ENCODE data around the gene SRSF3. TPM values are rescaled to one million over a fixed set of nuclear protein-coding genes. Genes with fewer than 3 reads are reported as not detected.

Gene SRSF3
- total RNA-seq, 1 donor from 2014 or later = 297 TPM

DNA sequence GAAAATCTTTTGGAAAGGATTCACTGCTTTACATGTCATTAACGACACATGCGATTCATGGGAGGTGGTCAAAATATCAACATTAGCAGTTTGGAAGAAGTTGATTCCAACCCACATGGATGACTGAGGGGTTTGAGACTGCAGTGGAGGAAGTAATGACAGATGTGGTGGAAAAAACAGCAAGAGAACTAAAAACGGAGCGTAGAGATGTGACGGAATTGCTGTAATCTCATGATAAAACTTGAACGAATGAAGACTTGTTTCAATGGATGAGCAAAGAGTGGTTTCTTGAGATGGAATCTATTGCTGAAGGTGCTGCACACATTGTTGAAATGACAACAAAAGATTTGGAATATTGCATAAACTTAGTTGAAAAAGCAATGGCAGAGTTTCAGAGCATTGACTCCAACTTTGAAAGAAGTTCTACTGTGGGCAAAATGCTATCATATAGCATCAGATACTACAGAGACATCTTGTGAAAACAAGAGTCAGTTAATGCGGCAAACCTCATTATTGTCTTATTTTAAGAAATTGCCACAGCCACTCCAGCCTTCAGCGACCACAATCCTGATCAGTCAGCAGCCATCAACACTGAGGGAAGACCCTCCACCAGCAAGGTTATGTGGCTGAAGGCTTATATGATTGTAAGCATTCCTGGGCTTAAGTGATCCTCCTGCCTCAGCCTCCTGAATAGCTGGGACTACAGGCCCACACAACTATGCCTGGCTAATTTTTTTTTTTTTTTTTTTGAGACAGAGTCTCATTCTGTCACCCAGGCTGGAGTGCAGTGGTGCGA, 19.2 kb downstream of the SRSF3 start:
- no peaks in the 10 kb centered on the region for H3K4me1 ChIP-seq
- H3K27ac ChIP-seq = no peak overlapping the region
- Mint-ChIP-seq H3K27me3 (ENCODE audit: insufficient read depth, low read depth) (peaks cover 6% of the 10 kb centered on the region), H3K36me3 (peaks cover 43% of the 10 kb centered on the region), H3K4me1 (no peaks in the 10 kb centered on the region), H3K4me3 (no peak overlapping the region), H3K27ac (no peak overlapping the region), H3K9me3 (no peaks in the 10 kb centered on the region)
- no peak overlapping the region for H2AFZ ChIP-seq (replicated peaks)
- H3K4me2 ChIP-seq = no peak overlapping the region
- no peak overlapping the region for H3K9ac ChIP-seq
- DNase-seq (ENCODE audit: low spot score) = no peak
- peaks cover 14% of the 10 kb centered on the region for H3K79me2 ChIP-seq (ENCODE audit: low read depth)
- H3K27me3 ChIP-seq = no peaks in the 10 kb centered on the region
- no peaks in the 10 kb centered on the region for H3K9me3 ChIP-seq (ENCODE audit: low read depth)
- TF ChIP-seq, protein P1, sequence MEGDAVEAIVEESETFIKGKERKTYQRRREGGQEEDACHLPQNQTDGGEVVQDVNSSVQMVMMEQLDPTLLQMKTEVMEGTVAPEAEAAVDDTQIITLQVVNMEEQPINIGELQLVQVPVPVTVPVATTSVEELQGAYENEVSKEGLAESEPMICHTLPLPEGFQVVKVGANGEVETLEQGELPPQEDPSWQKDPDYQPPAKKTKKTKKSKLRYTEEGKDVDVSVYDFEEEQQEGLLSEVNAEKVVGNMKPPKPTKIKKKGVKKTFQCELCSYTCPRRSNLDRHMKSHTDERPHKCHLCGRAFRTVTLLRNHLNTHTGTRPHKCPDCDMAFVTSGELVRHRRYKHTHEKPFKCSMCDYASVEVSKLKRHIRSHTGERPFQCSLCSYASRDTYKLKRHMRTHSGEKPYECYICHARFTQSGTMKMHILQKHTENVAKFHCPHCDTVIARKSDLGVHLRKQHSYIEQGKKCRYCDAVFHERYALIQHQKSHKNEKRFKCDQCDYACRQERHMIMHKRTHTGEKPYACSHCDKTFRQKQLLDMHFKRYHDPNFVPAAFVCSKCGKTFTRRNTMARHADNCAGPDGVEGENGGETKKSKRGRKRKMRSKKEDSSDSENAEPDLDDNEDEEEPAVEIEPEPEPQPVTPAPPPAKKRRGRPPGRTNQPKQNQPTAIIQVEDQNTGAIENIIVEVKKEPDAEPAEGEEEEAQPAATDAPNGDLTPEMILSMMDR (IDR thresholded peaks at IDR 0.05) = no peak
- TF ChIP-seq EZH2 (IDR thresholded peaks at IDR 0.05) (no peak), EZH2phosphoT487 (IDR thresholded peaks at IDR 0.05) (no peak)
- no peaks in the 10 kb centered on the region for H3K36me3 ChIP-seq
- H3F3A ChIP-seq (ENCODE audit: low read depth) = peaks cover 73% of the 10 kb centered on the region
- peaks cover 52% of the 10 kb centered on the region for H4K20me1 ChIP-seq (ENCODE audit: low read depth)
- no peak overlapping the region for H3K4me3 ChIP-seq

- Mint-ChIP-seq H3K27me3 (ENCODE audit: insufficient read depth, low read depth) (peaks cover 3% of the 10 kb centered on the region), H3K36me3 (peaks cover 29% of the 10 kb centered on the region), H3K27ac (no peak overlapping the region), H3K4me3 (no peak overlapping the region), H3K9me3 (no peaks in the 10 kb centered on the region), H3K4me1 (no peaks in the 10 kb centered on the region)
- Histone ChIP-seq H3K4me2 (no peak overlapping the region), H4K20me1 (ENCODE audit: low read depth) (peaks cover 34% of the 10 kb centered on the region), H3K27me3 (no peaks in the 10 kb centered on the region), H3K27ac (no peak overlapping the region), H3K36me3 (no peaks in the 10 kb centered on the region), H3K9me3 (ENCODE audit: low read depth) (no peaks in the 10 kb centered on the region), H3K4me1 (no peaks in the 10 kb centered on the region), H3F3A (ENCODE audit: low read depth) (peaks cover 55% of the 10 kb centered on the region), H3K79me2 (ENCODE audit: low read depth) (no peaks in the 10 kb centered on the region), H3K4me3 (no peak overlapping the region), H2AFZ (replicated peaks) (no peak overlapping the region), H3K9ac (no peak overlapping the region)
- peak; percentile 62 for DNase-seq (ENCODE audit: low spot score)
- no peak for TF ChIP-seq EZH2 (IDR thresholded peaks at IDR 0.05)
- TF ChIP-seq, protein P1 (IDR thresholded peaks at IDR 0.05) = peak; percentile 81
These were observed 21.0 kb downstream of the SRSF3 start for GRCh38 chr6:36615018-36615761.

GRCh38 chr6:36616893-36617521, 22.8 kb downstream of the SRSF3 start:
- no peaks in the 10 kb centered on the region for H3K4me1 ChIP-seq
- no peaks in the 10 kb centered on the region for H3K79me2 ChIP-seq (ENCODE audit: low read depth)
- H3K27me3 ChIP-seq = no peaks in the 10 kb centered on the region
- no peaks in the 10 kb centered on the region for H3K36me3 ChIP-seq
- Mint-ChIP-seq H3K27me3 (ENCODE audit: insufficient read depth, low read depth) (no peaks in the 10 kb centered on the region), H3K4me1 (no peaks in the 10 kb centered on the region), H3K36me3 (peaks cover 15% of the 10 kb centered on the region), H3K9me3 (no peaks in the 10 kb centered on the region), H3K27ac (no peak overlapping the region), H3K4me3 (no peak overlapping the region)
- H3K4me3 ChIP-seq = no peak overlapping the region
- H3K4me2 ChIP-seq = no peak overlapping the region
- H3K9ac ChIP-seq = no peak overlapping the region
- no peak overlapping the region for H3K27ac ChIP-seq
- no peak overlapping the region for H2AFZ ChIP-seq (replicated peaks)
- H4K20me1 ChIP-seq (ENCODE audit: low read depth) = peaks cover 17% of the 10 kb centered on the region
- TF ChIP-seq EZH2 (IDR thresholded peaks at IDR 0.05) (no peak), EZH2phosphoT487 (IDR thresholded peaks at IDR 0.05) (no peak)
- TF ChIP-seq, protein P1 (IDR thresholded peaks at IDR 0.05) = no peak
- peaks cover 37% of the 10 kb centered on the region for H3F3A ChIP-seq (ENCODE audit: low read depth)
- no peaks in the 10 kb centered on the region for H3K9me3 ChIP-seq (ENCODE audit: low read depth)
- no peak for DNase-seq (ENCODE audit: low spot score)

All from neural progenitor cell (in vitro differentiated cells).